HG02610 (cell line): ENCODE data around the gene PDE7B.
"Not testable (repeated sequence)": the region's sequence is repeated elsewhere in the genome, so short reads cannot be mapped to it uniquely, and the experiment has no call there.

ENCODE experiments used
- ATAC-seq: cut with Tn5 transposase; IDR thresholded peaks from one replicate; pipeline ENCODE4 v1.9.1; 2021; ENCODE audit warnings: mild to moderate bottlenecking, moderate library complexity; ENCODE audit not compliant: unreplicated experiment

PDE7B gene

DNA sequence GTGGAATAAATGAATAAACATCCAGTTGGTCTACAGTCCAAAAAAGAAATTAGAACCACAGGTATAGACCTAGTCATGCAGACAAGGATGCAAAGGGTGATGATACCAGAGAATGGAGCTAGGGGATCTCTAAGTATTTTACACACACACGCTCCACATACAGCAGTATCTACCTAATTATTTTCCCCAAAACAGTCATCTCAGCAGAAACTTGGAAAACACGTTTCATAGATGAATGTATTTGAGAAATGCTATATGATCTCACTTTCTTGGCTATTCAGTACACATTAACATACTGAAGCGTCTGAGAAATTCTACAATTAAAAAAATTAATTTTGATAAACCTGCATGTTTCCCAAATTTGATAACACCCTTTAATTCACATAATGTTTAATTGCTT is 243.3 kb downstream of the PDE7B start:
- ATAC-seq = no peak

DNA sequence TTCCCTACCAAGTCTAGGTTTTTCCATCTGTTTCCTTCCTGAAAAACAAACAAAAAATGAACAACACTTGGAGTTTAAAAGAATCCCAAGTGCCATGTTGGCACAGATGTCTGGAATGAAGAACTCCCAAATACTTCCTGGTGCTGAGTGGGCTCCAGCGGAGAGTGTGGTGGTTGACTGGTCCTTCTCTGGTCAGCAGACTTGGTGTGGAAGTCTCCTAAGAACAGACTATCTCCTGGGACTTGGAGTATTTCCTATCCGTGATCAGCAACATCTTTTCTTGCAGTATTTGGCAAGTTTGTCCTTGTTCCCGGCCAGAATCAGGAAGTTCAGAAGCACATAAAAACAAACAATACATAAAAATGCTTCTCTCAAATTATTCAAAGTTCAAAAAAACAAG is 244.5 kb downstream of the PDE7B start:
- no peak for ATAC-seq

DNA sequence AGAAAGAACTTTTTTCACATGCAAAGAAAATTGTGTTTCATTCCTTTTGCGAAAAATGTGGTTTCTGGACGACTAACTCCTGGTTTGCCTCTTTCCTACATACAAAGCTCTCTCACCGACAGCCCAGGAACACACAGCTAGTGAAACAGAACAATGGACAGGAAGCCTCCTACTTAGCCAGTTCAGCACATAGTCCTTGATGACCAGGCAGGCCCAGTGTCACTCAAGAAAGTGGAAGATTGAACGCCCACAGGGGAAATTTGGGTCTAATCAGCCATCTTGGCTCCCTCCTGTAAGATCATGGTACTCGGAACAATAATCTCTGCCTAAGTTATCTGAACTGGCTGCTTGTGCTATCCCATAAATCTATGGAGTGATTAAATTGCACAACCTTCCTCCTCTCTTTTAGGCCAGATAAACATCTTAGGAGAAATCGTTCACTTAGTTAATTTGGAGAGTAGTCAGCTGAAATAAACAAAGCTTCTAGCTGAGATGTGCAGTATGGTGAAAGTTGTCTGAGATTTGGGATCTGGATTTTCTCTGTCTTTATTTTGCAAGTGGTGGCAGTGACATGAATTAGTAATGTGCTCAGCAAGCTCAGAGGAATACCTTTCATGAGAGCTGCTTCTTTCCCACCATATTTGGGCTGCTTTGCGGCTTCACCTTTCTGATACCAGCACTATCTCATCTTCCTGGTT is 251.6 kb downstream of the PDE7B start:
- ATAC-seq = no peak

GRCh38 chr6:136103763-136104311 is 252.3 kb downstream of the PDE7B start:
- ATAC-seq = no peak

DNA sequence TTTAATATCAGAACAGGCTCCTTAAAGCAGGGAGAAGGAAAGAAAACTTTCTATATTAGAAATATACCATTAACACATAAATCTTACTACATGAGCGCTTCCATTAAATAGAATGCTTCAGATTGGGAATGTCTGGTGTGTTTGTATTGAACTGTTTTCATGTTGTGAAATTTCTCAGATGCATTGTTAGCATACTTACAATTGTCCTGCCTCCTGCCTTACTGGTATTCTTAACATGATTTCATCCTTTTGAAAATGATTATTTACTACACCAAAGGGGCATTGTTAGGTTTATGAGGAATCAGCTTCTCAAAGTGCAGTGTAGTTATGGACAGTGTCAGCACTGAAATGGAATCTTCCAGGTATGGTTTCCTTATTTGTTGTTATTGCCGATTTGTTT is 253.1 kb downstream of the PDE7B start:
- no peak for ATAC-seq

DNA sequence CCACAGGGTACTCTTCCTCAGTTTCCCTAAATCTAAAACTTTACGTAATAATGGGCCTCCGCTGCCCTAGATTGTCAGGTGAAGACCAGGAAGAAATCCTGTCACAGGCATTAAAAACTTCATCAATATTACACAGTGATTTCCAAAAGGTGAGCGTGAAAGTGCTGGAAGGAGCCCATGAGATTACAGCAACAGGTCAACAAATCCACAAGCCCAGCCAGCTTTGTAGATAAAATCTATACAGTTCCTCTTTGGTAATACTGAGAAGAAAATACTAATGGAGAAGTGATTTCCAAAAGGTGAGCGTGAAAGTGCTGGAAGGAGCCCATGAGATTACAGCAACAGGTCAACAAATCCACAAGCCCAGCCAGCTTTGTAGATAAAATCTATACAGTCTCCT is 254.3 kb downstream of the PDE7B start:
- not testable (repeated sequence) for ATAC-seq

DNA sequence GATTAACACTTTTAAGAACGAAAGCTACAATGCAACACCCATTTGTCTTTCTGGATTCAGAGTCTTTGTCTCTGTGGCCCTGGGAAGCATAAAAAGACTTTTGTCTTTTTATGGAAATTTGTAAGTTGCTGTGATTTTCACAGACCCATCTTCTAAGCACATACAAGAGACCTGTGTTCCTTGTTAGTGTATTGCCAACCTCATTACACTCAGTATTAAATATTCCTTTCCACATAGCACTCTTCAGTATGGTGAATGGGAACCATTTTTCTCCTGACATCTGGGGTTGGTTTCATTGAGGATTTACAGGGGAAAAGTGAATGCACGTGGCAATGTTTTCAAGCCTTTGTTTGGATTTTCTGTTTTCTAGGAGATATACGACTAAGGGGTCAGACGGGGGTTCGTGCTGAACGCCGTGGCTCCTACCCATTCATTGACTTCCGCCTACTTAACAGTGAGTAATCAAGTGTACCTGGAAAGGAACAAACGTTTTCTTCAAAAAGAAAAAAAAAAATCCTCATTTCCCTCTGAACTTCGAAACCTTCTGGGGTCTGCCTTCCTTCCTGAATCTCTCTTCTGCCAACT is 257.0 kb downstream of the PDE7B start:
- ATAC-seq = no peak

- ATAC-seq = no peak
Observed at GRCh38 chr6:136111831-136112230, 260.3 kb downstream of the PDE7B start.

DNA sequence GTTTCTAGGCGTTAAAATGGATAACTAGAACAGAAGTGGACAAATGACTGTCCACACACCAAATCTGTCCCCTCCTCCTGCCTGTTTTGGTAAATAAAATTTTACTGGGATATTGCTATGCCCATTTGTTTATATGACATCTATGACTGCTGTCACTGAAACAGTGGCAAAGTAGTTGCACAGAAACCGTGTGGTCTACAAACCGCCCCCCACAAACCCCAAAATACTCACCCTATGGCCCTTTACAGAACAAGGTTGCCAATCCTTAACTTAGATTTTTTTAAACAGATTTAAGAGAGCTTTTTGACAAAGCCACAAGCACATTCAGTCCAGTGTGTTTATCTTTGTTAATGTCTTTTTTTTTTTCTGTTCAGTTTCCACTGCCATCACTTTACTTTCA is 260.8 kb downstream of the PDE7B start:
- no peak for ATAC-seq

- no peak for ATAC-seq
Observed at GRCh38 chr6:136113736-136114173, 262.3 kb downstream of the PDE7B start.

DNA sequence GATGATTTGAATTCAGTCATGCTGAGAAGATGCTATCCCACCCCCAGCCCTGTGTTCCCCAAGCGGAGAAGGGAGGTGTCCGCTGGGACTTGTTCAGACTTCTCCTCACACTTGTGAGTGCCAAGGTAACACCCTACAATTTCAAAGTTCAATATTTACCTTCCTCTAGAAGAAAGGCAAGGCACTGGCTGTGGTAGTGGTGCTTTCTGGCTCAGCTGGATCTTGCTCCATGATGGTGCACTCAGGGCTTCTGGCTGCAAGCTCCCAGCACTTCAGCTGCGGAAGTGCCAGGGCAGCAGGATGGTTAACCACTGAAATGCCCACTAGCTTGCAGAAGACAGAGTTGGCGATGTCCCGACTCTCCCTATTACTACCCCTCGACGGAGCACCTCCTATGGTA is 263.2 kb downstream of the PDE7B start:
- ATAC-seq = no peak

- ATAC-seq = no peak
Observed at GRCh38 chr6:136115941-136116340, 264.4 kb downstream of the PDE7B start.

DNA sequence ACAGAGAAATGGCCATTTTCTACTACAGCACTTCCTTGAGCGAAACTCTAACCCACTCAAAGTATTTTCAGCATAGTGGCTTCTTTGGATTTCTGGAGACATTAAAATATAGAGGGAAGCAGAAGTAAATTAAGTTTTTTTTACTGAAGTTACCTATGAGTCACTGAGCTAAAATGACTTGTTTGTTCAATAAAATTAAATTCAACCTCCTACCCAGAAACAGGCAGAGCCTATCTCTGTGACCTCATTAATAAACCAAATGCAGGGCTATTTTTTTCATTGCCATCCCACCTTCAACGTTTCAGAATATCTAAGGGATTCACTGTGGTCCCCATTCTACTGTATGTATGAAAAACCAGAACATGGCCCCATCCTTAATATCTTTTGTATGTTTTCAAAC is 265.6 kb downstream of the PDE7B start:
- no peak for ATAC-seq

DNA sequence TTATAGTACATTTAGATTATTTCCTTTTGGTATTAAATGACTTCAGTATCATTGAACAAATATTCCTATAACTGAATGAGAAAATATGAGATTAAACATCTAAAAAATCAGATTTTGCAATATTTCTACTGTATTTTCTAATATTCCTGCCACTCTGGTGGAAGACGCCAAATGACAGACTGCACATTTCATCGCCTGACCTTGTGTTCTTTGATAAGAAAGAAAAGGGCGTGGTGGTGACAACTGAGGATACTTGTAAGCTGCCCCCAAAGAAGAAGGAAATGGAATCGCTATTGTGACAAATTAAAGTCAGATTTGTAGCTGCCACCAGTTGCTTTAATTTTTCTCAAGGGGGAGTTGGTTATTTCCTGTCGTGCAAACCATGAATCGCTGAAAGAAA is 267.3 kb downstream of the PDE7B start:
- ATAC-seq = no peak

GRCh38 chr6:136123468-136123867 is 272.0 kb downstream of the PDE7B start:
- no peak for ATAC-seq

GRCh38 chr6:136125585-136125984 is 274.1 kb downstream of the PDE7B start:
- ATAC-seq = no peak

DNA sequence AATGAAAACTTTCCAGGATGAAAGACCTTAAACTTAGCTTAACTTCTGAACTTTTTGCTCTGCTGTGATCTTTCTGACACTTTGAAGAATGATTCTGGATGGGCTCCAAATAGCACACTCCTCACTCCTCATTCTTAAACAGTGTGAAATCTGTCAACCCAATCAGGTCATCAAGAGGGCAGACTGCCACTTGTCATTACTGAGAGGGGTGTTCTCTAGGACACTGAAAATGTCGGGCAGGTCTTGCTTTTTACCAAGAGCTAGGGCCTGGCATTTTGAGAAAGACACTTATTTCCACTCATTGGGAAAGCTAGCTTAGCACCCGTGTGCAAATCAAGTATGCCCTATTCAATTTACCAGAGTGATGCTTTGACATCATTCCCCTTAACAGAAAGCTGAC is 276.4 kb downstream of the PDE7B start:
- no peak for ATAC-seq

DNA sequence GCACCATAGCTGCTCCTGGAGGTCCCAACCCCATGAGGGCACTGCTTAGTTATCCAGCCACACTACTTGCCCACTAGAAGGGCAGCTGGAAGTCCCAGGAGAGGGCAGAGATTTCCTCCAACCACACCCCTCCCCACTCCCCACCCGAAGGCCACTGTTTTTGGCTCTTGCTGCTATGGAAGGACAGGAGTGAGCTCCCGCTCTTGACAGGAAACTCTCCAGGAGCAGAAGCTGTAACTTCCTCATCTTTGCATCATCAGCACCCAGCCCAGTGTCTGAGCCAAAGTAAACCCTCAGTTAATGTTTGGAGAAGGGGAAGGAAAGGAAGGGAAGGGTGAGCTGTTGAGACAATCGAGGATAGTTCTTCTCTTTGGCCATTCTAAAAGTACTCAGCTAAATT is 277.9 kb downstream of the PDE7B start:
- no peak for ATAC-seq

GRCh38 chr6:136134268-136134667 is 282.8 kb downstream of the PDE7B start:
- no peak for ATAC-seq

DNA sequence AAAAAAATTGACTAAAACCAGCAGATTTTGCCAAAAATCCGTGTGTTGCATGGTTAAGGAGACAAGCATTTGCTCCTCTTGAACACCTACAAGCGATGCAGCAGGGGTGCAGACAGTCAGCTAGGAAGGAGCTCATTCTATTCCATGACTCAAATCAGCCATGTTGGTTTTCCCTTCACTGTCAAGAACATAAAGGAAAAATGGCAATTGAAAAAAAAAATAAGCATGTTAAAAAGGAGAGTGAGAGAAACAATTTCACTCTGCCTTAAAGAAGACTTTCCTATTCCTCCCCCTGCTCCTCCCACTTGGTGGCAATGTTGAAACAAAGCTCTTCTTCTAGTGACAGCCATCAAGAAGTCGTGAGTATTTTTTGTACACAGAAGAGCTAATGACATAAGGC is 283.2 kb downstream of the PDE7B start:
- no peak for ATAC-seq

- ATAC-seq = no peak
Observed at GRCh38 chr6:136136274-136136673, 284.8 kb downstream of the PDE7B start.

GRCh38 chr6:136137008-136137692 is 285.6 kb downstream of the PDE7B start:
- no peak for ATAC-seq
